AG04450 (cell line): Measurements from ENCODE around the gene ADGRE3. TPM values are rescaled to one million over a fixed set of nuclear protein-coding genes. Genes with fewer than 3 reads are reported as not detected.
"Not testable (repeated sequence)": the region's sequence is repeated elsewhere in the genome, so short reads cannot be mapped to it uniquely, and the experiment has no call there.

Source experiments
- CTCF ChIA-PET: fragments of 300-600, 350-600 bp; formaldehyde crosslinking; extraction: SDS; loops from one replicate; lab custom pipeline; 2022; ENCODE audit warnings: antibody characterized with exemption, inconsistent platforms; lab: Charles Lee
- POLR2A ChIA-PET: fragments of 350-600 bp; formaldehyde crosslinking; extraction: SDS; loops from one replicate; lab custom pipeline; 2021; ENCODE audit warnings: antibody characterized with exemption, inconsistent platforms; lab: Yijun Ruan, JAX
- DNase-seq: peaks from one replicate; pipeline ENCODE4 v3.0.0-alpha.2; 2011; ENCODE audit warnings: low read depth, low spot score
- H3K27ac ChIP-seq: one replicate; pipeline ENCODE4 v1.5.1; 2012; ENCODE audit warnings: low read depth, low read length, control low read depth
- H3K27me3 ChIP-seq: one replicate; pipeline ENCODE4 v1.6.0; 2012; ENCODE audit warnings: low read length; ENCODE audit not compliant: control insufficient read depth, insufficient read depth
- H3K4me3 ChIP-seq: 2 replicates; pipeline ENCODE4 v1.5.1; 2011; ENCODE audit warnings: mild to moderate bottlenecking, low read depth, low read length, control low read depth
- H3K9me3 ChIP-seq: 2 replicates; pipeline ENCODE4 v1.5.1; 2012; ENCODE audit warnings: low read length; ENCODE audit not compliant: control insufficient read depth, insufficient read depth
- CTCF ChIP-seq: IDR thresholded peaks from 2 replicates; pipeline ENCODE4 v1.5.1; 2011; ENCODE audit warnings: low read depth, low read length, control low read depth, inconsistent platforms
- polyA plus RNA-seq: library from polyadenylated mRNA; depleted of rRNA; stranded (reverse); fragments of >200 nt; gene quantifications from 2 replicates; pipeline ENCODE4 v1.2.3, GENCODE V29; 2011

ADGRE3 gene
- polyA plus RNA-seq, 1 experiment = not detected

GRCh38 chr19:14612657-14613056, 62.0 kb downstream of the ADGRE3 start:
- no peaks in the 10 kb centered on the region for H3K27me3 ChIP-seq
- no peak overlapping the region for H3K4me3 ChIP-seq
- POLR2A ChIA-PET = no interaction called here
- no peaks in the 10 kb centered on the region; the same call in 1 of the 2 replicates for H3K9me3 ChIP-seq
- no peak for TF ChIP-seq CTCF
- H3K27ac ChIP-seq = no peak overlapping the region
- CTCF ChIA-PET = no interaction called here
- no peak for DNase-seq

DNA sequence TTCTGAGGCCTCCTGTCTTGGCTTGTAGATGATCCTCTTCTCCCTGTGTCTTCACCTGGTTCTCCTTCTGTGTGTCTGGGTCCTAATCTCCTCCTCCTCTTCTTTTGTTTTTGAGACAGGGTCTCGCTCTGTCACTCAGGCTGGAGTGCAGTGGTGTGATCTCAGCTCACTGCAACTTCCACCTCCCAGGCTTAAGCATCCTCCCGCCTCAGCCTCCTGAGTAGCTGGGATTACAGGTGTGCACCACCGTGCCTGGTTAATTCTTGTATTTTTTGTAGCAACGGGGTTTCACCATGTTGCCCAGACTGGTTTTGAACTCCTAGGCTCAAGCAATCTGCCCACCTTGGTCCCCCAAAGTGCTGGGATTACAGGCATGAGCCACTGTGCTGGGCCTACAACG, 62.4 kb downstream of the ADGRE3 start:
- CTCF ChIA-PET, H3K9me3 ChIP-seq, POLR2A ChIA-PET, DNase-seq, H3K27ac ChIP-seq, H3K27me3 ChIP-seq, H3K4me3 ChIP-seq: not testable (repeated sequence)

GRCh38 chr19:14611051-14611450, 63.6 kb downstream of the ADGRE3 start:
- no peaks in the 10 kb centered on the region for H3K9me3 ChIP-seq
- no peak for TF ChIP-seq CTCF
- ChIA-PET POLR2A (interaction anchor here (0.6 kb wide), 1 partner anchor 43 kb away, joined by 4 read pairs; no protein-coding TSS in a partner anchor), CTCF (interaction anchor here (0.6 kb wide), 1 partner anchor 55 kb away, joined by 6 read pairs; no protein-coding TSS in a partner anchor)
- H3K4me3 ChIP-seq = no peak overlapping the region
- H3K27me3 ChIP-seq = no peaks in the 10 kb centered on the region
- DNase-seq = no peak
- H3K27ac ChIP-seq = no peak overlapping the region

DNA sequence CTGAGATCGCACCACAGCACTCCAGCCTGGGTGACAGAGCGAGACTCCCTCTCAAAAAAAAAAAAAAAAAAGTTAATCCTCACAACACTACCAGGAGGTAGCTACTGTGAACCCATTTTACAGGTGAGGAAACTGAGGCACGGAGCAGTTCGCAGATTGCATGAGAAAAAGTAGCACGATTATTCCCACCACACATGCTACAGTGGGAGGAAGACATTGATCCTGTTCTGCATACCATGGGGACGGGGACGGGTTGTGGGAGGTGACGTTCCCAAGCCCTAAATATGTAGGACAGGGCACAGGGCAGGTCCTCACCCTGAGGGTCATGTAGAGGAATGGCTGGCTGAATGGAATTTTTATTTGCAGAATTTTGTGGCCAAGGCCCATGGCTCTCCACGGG, 68.0 kb downstream of the ADGRE3 start:
- CTCF ChIA-PET = interaction anchor here (0.7 kb wide), 1 partner anchor 1435 kb away, joined by 3 read pairs; no protein-coding TSS in a partner anchor
- no peak overlapping the region for H3K4me3 ChIP-seq
- POLR2A ChIA-PET = no interaction called here
- no peaks in the 10 kb centered on the region for H3K27me3 ChIP-seq
- TF ChIP-seq CTCF = no peak
- no peaks in the 10 kb centered on the region for H3K9me3 ChIP-seq
- no peak overlapping the region for H3K27ac ChIP-seq
- DNase-seq = no peak

- H3K9me3 ChIP-seq = no peaks in the 10 kb centered on the region
- CTCF ChIA-PET = no interaction called here
- H3K27me3 ChIP-seq = no peaks in the 10 kb centered on the region
- POLR2A ChIA-PET = no interaction called here
- no peak for TF ChIP-seq CTCF
- no peak for DNase-seq
- no peak overlapping the region for H3K27ac ChIP-seq
- no peak overlapping the region for H3K4me3 ChIP-seq
Measured at GRCh38 chr19:14603990-14604387, 70.7 kb downstream of the ADGRE3 start.
